UCSD-AML1 (cell line): ENCODE results near the gene KLK1.
"Not testable (repeated sequence)": the region's sequence is repeated elsewhere in the genome, so short reads cannot be mapped to it uniquely, and the experiment has no call there.

Experiments used
- DNase-seq: peaks from one replicate; lab custom pipeline; 2025; ENCODE audit not compliant: unreplicated experiment; lab: John Stamatoyannopoulos, UW

Gene KLK1

DNA sequence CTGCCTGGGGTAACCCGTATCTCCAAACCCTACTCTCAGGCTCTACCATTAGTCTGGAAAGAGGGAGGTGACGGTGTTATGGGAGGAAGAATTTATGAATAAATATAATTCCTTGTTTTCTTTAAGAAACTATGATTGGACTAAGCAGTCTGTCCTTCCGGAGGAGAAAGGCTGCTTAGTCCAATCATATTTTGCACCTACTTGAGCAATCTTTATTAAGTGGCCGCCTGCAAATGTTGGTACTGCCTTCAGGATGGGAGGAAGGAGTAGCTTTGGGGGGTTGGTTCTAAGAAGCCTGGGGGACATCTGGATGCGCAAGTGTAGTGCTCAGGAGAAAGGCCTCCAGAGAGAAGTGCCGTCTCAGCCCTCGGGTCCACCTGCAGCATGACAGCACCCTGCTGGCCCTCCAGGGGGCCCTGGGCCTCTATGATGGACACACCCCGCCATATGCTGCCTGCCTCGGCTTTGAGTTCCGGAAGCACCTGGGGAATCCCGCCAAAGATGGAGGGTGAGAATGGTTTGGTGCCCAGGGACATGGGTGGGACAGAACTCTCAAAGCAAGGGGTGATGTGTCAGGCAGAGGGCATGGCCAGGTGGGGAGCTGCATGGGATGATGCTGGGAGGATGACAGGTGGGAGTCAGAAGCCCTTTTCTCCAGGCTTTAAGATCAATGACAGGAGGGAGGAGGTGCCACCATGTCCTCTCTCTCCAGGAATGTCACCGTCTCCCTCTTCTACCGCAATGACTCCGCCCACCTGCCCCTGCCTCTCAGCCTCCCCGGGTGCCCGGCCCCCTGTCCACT, 29.3 kb downstream of the KLK1 start:
- no peak for DNase-seq

DNA sequence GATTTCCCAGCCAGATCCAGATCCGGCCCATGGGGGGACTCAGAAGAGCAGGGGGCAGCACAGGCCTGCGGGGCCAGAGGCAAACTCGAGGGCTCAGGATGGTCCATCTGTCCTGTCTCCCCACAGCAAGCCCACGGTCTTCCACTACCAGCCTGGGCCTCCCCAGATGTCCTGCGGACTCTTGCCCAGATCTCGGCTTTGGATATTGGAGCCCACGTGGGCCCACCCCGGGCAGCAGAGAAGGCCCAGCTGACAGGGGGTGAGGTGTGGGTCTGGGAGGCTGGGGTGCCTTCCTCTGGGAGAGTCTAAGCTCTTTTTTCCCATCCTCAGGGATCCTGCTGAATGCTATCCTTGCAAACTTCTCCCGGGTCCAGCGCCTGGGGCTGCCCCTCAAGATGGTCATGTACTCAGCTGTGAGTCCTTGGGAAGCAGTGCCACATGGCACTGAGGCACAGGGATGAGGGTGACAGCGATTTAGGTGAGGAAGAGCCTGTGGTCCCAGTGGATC, 30.0 kb downstream of the KLK1 start:
- no peak for DNase-seq

DNA sequence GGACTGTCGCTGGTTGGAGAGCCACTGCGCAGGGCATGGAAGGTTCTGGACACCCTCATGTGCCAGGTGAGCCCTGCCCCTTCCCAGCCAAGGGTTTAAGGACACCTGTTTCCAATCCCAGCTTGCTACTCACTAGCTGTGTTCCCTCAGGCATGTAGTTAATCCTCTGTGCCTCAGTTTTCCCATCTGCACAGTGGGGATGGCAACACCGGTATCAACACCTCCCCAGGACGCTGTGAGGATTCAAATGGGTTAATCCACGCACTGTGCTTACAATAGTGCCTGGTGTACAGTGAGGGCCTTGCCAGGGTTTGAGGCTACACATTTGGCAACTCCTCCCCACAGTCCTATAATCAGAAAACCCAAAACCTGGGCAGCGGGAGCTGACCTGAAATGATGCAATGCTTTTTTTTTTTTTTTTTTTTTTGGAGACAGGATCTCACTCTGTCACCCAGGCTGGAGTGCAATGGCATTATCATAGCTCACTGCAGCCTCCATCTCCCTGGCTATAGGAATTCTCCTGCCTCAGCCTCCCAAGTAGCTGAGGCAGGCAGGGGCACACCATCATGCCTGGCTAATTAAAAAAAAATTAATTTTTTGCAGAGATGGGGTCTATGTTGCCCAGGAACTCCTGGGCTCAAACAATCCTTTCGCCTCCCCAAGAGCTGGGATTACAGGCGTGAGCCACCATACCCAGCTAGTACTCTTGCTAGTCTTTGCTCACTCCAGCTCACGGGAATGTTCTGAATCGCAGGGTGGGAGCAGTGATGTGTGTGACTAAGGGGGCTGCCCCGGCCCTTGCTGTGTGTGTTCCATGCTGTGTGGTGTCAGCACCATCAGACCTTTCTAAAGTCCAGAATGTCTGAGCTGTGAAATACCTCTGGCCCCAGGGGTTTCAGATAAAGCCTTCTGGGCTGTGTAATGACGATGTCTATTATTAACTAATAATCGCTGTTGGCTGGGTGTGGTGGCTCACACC, 31.0 kb downstream of the KLK1 start:
- no peak for DNase-seq

DNA sequence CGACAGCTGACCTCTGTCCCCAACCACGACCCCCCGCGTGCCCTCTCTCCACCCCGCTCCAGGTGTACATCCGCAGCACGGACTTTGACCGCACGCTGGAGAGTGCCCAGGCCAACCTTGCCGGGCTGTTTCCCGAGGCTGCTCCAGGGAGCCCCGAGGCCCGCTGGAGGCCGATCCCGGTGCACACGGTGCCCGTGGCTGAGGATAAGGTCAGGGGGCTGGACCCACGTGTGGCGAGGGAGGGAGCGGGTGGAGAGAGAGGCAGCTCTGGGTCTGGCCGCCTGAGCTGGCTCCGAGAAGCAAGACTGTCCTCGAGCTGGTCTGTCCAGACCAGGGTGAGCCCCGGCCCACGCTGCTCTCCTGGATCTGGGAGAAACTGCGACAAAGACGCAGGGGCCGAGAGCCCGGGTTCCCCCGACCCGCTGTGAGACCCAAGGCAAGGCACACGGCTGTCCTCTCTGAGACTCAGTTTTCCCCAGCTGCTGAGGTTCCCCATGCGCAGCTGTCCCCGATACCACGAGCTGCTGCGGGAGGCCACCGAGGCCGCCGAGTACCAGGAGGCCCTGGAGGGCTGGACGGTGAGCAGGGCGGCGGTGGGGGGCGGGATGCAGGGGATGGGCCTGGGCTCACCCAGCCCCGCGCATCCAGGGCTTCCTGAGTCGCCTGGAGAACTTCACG, 31.9 kb downstream of the KLK1 start:
- DNase-seq = no peak

DNA sequence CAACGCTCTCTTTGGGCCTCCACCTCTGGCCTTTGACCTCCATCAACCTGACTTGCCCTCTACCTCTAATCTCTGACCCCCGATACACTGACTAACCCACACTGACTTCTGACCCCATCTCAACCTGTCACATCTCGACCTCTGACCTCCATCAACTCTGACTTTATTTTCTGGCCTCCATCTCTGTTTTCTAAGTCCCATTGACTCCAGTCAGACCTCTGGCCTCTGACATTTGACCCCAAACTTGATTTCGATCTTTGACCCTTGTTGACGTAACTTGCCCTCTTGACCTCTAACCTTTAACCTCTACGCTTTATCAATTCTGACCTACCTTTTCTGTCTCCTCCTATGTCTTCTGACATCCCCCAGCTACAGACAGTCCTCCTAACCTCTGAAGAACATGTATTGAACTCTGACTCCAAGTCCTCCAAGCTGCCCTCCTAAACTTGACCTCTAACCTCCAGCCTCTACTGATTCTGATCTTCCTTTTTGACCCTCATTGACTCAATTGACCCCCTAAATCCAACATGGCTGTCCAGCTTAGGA, 32.6 kb downstream of the KLK1 start:
- DNase-seq = no peak

DNA sequence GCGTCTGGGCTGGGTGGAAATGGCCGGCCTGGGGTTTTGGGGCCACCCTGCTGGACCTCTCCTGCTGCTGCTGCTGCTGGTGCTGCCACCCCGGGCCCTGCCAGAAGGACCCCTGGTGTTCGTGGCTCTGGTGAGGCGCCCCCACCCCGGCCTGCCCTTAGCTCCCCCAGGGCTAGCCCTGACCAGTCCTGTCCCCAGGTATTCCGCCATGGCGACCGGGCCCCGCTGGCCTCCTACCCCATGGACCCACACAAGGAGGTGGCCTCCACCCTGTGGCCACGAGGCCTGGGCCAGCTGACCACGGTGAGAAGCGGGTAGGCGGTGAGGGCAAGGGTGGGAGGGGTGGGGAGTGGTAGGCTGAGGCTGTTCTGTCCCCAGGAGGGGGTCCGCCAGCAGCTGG, 33.2 kb downstream of the KLK1 start, which contains the start of gene ACP4:
Gene ACP4 (plus strand): TSS at position 20 of the 400 bp plus-strand sequence. CDS start 0 bp downstream, at position 20.
- no peak for DNase-seq

DNA sequence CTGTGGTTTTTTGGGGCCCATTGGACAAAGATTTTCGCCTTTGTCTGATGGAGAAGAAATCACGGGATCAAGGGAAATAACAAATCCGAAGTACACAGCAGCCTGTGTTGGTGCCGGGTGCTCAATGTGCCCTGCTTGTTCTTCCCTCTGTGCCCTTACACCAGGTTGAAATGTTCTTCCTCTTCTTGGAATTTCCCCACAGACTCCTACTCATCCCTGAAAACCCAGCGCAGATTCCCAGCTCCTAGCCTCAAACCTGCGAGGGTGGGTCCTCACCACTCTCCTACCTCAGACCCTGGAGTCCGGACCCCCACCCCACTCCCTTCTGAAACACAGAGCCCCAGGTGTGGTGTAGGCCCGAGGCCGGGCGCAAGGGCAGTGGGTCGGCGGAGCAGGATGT, 38.3 kb downstream of the KLK1 start:
- DNase-seq = no peak

DNA sequence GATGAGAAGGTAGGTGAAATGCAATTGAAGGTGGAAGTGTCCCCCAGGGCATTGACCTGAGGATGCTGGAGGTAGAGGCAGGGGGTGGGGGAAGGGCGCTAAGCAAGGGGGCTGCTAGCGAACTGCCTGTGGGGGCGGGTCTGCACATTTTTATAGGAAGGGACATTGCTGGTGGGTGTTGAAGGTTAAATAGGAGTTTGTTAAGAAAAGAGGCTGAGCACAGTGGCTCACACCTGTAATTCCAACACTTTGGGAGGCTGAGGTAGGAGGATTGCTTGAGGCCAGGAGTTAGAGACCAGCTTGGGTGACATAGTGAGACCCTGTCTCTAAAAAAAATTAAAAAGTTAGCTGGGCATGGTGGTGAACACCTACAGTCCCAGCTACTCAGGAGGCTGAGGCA, 38.9 kb downstream of the KLK1 start:
- no peak for DNase-seq

DNA sequence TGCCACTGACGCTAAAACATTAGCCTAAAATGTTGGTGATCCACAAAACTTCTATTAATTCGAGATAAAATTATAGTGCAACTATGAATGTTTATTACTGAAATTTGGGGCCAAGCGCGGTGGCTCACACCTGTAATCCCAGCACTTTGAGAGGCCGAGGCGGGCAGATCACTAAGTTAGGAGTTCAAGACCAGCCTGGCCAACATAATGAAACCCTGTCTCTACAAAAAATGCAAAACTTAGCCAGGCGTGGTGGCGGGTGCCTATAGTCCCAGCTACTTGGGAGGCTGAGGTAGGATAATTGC, 39.8 kb downstream of the KLK1 start:
- DNase-seq = not testable (repeated sequence)

DNA sequence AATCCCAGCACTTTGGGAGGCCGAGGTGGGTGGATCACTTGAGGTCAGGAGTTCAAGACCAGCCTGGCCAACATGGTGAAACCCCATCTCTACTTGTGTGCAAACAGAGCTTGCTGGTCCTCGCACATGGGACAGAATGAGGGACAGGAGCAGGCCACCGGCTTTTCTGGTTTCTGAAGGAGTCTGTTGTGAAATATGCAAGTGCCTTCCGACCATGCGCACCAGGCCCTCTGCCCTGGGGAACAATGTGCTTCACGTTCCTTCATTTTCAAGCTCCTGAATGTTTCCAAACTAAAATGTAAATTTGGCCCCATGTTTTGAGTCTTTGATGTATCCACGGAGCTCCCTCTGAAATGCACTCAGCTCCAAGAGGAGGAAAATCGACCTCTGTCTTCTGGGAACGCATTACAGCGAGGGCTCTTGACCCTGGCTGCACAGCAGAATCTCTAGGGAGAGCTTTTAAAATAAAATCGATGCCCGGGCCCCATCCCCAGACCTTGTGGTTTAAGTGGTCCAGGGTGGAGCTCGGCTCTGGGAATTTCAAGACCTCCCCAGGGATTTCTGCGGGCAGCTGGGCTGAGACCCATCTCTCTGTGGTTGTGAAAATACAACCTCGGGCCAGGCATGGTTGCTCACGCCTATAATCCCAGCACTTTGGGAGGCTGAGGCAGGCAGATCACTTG, 42.7 kb downstream of the KLK1 start:
- DNase-seq = no peak

DNA sequence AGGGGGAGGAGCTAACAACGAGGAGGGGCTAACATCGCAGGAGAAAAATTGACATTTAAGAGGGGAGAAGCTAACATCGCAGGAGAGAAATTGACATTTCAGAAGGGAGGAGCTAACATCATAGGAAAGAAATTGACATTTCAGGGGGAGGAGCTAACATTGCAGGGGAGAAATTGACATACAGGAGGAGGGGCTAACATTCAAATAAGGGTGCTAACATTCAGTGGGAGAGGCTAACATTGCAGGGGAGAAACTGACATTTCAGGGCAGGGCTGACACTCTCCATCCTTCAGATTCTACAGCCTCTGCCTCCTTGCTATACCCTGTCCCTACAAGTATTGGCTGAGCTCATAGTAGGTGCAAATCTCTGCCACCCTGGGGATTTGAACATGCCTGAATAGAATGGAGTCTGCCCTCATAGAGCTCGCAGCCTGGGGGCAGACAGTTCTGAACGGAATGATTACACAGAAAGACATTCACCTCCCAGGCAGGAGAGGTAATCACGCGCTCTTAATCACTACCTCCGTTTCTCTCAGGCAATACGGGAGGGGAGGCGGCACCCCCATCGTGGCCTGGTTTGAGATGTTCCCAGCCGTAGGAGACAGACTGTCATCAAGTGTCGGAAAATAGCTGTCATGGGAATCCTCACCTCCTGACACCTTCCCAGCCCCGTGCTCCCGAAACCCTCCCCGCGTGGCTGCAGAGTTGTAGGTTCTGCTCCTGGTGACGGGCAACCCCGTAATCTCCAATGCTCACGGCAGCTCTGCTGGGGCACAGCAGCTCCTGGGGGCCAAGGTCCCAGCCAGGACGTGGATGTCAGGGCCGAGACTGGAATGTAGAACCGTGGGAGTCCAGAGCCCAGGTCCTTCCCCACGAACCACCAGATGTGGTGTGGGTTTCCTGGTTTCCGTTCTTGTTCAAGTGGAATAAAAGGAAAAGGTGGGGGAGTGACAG, 43.8 kb downstream of the KLK1 start:
- DNase-seq = no peak

DNA sequence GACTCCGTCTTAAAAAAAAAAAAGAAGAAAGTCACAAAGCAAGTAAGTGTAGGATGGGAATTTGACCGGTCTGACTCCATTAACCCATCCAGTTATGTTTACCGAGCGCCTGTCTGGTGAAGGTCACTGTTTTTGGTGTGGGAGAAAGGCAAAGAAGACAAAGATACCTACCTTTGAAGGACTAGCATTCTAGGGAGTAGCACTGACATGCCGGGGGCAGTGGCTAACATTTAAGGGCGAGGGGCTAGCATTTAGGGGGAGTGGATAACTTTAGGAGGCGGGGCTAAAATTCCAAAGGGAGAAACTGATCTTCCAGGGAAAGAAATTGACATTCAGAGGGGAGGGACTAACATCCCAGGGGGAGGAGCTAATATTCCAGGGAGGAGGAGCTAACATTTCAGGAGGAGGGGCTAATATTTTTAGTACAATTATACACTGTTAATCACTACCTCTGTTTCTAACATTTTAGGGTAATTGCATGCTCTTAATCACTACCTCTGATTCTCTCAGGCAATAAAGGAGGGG, 44.6 kb downstream of the KLK1 start:
- no peak for DNase-seq

DNA sequence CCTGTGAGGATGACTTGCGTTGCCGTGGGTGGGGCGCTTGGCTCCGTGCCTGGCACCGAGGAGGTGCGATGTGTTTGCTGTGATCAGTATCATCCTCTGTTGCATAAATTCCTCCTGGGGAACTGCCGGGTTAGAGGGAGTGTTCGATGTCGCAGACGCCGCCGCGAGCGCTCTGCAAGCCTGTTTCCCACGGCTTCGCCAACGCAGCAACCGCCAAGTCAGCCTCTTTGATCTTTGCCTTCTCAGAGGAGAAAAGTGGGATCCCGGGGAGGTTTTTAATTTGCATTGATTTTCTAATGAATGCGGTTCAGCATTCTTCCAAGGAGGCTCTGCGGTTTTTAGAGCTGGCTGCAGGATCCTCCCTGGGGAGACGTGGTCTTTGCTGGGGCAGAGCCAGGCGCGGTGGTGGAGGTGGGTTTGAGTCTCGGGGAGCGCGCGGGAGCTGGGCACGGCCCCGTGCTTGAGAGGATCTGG, 45.7 kb downstream of the KLK1 start:
- no peak for DNase-seq

DNA sequence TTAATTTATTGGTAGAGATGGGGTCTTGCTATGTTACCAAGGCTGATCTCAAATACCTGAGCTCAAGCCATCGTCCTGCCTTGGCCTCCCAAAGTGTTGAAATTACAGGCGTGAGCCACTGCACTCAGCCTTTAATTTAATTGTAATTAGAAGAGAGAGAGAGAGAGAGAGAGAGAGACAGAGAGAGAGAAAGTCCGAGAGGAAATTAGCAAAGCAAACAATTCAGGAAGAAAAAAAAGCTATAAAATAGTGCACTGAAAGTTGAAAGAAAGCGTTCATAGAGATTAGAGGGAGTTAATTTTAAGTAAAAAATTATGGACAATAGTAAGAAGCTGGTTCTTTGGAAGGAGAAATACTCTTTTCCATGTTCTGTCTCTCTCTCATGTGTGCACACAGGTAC, 46.3 kb downstream of the KLK1 start:
- DNase-seq = no peak

DNA sequence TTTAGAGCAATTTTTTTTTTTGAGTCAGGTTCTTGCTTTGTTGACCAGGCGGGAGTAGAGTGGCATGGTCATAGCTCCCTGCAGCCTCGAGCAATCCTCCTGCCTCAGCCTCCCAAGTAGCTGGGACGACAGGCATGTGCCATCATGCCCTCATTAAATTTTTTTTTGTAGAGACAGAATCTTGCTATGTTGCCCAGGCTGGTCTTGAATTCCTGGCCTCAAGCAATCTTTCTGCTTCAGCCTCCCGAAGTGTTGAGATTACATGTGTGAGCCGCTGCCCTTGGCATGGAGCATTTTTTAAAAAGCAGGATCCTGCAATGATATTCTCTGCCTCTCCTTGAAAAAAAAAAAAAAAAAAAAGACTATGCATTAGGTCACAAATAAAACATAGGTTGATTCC, 47.5 kb downstream of the KLK1 start:
- DNase-seq = no peak

DNA sequence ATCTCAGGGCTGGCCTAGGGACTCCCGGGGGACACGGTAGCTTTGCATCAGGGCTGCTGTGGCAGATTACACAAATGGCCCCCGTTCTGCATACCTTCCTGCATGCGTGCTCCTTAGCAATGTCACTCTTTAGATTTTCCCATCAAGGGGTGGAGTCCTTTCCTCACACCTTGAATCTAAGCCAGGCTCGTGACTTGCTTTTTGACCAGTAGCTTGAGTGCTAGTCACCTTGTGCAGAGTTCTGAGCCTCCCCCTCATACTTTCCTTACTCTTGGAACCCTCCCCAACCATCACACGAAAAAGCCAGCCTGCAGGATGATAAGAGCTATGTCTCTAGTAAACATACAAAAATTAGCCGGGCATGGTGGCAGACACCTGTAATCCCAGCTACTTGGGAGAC, 50.1 kb downstream of the KLK1 start:
- DNase-seq = not testable (repeated sequence)

DNA sequence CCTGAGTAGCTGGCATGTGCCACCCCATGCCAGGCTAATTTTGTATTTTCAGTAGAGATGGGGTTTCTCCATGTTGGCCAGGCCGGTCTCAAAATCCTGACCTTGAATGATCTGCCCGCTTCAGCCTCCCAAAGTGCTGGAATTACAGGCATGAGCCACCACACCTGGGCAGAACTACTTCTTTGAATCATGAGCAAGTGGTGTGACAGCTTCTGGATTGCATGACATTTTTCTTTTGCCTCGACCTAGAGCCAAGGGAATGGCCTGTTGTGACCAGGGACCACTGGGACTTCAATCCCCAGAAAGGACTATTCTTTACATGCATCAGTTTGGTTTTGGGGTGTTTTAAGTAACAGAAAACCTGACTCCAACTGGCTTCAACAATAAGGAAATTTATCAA, 50.7 kb downstream of the KLK1 start:
- not testable (repeated sequence) for DNase-seq

DNA sequence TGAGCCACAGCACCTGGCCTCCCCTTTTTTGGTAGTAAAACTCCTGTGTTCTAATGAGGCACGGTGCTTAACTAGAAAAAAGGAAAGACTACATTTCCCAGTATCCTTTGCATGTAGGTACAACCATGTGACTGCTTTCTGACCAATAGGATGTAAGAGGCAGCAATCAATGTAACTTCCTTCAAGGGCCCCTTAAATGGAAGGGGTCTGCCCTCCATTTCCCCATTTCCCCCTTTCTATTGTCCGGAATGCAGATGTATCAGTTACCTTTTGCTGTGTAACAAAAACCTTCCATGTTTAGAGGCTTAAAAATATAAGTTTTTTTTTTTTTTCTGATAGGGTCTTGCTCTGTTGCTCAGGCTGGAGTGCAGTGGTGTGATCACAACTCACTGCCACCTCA, 51.1 kb downstream of the KLK1 start:
- no peak for DNase-seq

DNA sequence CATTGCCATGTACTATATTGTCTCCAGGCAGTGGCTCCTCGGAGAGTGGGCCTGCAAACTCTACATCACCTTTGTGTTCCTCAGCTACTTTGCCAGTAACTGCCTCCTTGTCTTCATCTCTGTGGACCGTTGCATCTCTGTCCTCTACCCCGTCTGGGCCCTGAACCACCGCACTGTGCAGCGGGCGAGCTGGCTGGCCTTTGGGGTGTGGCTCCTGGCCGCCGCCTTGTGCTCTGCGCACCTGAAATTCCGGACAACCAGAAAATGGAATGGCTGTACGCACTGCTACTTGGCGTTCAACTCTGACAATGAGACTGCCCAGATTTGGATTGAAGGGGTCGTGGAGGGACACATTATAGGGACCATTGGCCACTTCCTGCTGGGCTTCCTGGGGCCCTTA, 52.7 kb downstream of the KLK1 start:
- no peak for DNase-seq
